Activated naive CD8-positive, alpha-beta T cell (primary cell): ENCODE measurements around the gene C3orf62.

ENCODE experiments used
- H3K27ac Mint-ChIP-seq: one replicate; pipeline ENCODE4 v1.8.0; 2021; ENCODE audit warnings: mixed read lengths
- H3K27me3 Mint-ChIP-seq: one replicate; pipeline ENCODE4 v1.8.0; 2021; ENCODE audit warnings: mixed read lengths
- H3K36me3 Mint-ChIP-seq: one replicate; pipeline ENCODE4 v1.8.0; 2021; ENCODE audit warnings: mixed read lengths
- H3K4me1 Mint-ChIP-seq: one replicate; pipeline ENCODE4 v1.8.0; 2021; ENCODE audit warnings: low read depth, mixed read lengths
- H3K4me3 Mint-ChIP-seq: one replicate; pipeline ENCODE4 v1.8.0; 2021; ENCODE audit warnings: mild to moderate bottlenecking, mixed read lengths
- H3K9me3 Mint-ChIP-seq: one replicate; pipeline ENCODE4 v1.8.0; 2021; ENCODE audit warnings: low read depth, mixed read lengths

Gene C3orf62

DNA sequence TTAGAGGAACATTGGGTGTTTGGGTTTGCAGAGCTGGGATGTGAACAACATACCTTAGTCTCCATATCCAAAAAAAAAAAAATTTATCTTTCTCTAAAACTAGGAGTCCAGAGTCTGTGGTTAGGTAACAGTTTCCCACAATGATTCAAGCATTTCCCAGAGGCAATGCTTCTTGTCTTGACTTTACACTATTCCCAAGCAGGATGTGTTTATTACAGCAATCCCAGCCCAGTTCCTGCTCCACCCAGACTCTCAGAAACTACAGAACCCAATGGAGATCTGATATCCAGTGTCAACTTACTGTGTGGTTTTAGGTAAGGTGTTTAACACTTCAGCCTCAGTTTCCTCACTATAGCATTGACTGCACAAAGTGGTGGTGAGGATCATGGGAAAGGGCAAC lies 2.3 kb upstream of the C3orf62 start:
- no peak overlapping the region for H3K27ac Mint-ChIP-seq
- peaks cover 24% of the 10 kb centered on the region for H3K4me1 Mint-ChIP-seq
- peaks cover 3% of the 10 kb centered on the region for H3K36me3 Mint-ChIP-seq

DNA sequence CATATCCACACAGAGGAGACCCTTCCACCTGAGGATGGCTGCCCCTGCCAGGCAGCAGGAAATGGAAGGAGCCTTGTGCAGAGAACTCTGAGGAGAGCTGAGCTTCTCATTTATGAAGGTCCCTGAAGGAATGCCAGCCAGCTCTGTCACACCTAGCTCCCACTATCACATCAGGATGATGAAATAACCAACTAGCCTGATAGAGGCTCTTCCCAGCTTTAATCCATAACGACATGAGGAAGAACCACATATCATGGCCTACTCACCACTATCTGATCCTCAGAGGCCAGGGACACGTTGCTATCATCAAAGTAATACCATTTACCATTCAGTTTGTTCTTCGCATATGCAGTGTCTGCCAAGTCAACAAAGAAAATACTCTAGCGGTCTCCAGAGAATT lies 1.5 kb upstream of the C3orf62 start:
- no peak overlapping the region for H3K4me3 Mint-ChIP-seq
- peaks cover 3% of the 10 kb centered on the region for H3K36me3 Mint-ChIP-seq

More for the DNA sequence above, 2.3 kb upstream of the C3orf62 start:
- no peaks in the 10 kb centered on the region for H3K27me3 Mint-ChIP-seq
- H3K9me3 Mint-ChIP-seq = no peaks in the 10 kb centered on the region
- H3K4me3 Mint-ChIP-seq = no peak overlapping the region

DNA sequence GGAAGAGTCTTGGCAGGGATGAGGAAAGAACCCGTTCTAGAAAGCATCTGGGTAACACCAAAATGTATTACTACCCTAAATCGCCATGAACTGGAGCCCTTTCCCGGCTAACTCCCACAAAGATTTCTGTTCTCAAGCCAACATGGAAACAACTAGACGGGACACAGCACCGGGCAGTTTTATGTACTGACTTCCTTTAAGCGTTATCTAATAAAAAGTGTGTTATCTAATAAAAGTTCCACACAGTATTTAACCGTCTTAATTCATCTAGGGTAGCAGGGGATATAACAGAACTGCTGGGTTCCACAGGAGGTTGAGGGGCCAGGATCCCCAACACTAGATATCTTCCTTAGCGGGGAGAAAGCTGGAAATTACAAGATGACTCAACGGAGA lies 347 bp upstream of the C3orf62 start:
- Mint-ChIP-seq H3K36me3 (peaks cover 3% of the 10 kb centered on the region), H3K27ac (peak overlapping the region; percentile 86), H3K27me3 (no peaks in the 10 kb centered on the region), H3K9me3 (no peaks in the 10 kb centered on the region), H3K4me1 (peaks cover 31% of the 10 kb centered on the region), H3K4me3 (peak overlapping the region; percentile 80)

More for the DNA sequence above, 1.5 kb upstream of the C3orf62 start:
- H3K27me3 Mint-ChIP-seq = no peaks in the 10 kb centered on the region
- H3K9me3 Mint-ChIP-seq = no peaks in the 10 kb centered on the region
- peak overlapping the region; percentile 67 for H3K27ac Mint-ChIP-seq
- peaks cover 29% of the 10 kb centered on the region for H3K4me1 Mint-ChIP-seq

DNA sequence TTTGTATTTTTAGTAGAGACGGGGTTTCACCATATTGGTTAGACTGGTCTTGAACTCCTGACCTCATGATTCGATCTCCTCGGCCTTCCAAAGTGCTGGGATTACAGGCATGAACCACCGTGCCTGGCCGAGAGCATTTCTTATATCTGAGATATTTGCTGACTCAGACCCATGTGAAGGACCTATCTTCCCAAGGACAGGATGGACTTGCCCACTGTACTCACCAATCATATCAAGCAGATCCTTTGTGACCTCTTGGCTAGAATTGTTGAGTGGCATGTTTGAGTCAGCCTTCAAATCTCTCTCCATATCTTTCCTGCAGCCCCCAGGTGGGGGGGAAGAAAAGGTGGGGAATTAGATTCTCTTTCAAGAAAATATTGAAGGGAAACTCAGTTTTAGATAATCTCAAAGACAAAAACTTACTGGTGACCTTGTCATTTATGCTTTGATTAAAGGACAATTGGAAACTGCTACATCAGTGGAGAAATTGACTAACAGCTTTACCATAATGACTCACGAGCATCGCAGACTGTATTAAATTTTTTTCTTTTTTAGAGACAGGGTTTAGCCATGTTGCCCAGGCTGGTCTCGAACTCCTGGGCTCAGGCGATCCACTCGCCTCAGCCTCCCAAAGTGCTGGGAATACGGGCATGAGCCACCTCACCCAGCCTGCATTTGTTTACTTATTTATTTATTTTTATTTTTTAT lies 3.1 kb downstream of the C3orf62 start:
- Mint-ChIP-seq H3K27ac (peak overlapping the region; percentile 34), H3K27me3 (no peaks in the 10 kb centered on the region), H3K9me3 (no peaks in the 10 kb centered on the region), H3K36me3 (peaks cover 4% of the 10 kb centered on the region), H3K4me3 (no peak overlapping the region), H3K4me1 (peaks cover 31% of the 10 kb centered on the region)

DNA sequence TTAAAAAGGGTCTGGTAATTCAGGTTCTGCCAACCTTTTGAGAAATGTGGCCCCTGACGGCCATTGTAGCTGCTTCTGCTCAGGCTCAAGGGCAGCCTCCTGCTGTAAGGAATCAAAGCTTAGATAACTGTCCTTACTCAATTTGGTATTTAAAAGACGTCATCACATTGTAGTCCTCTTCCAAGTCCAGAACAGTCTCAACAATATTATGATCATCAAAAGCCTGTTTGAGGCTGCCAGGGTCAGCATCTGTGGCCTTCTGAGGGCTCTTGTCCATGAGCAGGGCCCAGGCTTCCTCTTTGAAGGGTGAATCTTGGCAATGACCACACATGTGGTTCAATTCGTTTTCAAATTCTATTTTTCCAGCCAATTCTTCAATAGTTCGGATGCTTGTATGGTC lies 6.0 kb downstream of the C3orf62 start:
- Mint-ChIP-seq H3K27me3 (no peaks in the 10 kb centered on the region), H3K9me3 (no peaks in the 10 kb centered on the region), H3K36me3 (peaks cover 8% of the 10 kb centered on the region), H3K4me1 (peaks cover 12% of the 10 kb centered on the region), H3K27ac (no peak overlapping the region), H3K4me3 (no peak overlapping the region)

DNA sequence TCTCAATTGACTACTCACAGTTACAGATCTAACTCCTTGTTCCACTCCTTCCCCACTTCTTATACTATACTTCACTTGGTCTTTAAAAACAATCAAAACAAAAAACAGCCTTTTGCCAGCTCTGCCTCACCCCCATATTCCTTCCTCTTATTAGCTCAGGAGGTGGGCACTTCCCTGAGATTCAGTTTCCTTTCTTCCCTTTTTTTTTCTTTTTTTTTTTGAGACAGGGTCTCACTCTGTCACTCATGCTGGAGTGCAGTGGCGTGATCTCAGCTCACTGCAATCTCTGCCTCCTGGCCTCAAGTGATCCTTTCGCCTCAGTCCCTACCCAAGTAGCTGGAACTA lies 6.9 kb downstream of the C3orf62 start:
- H3K36me3 Mint-ChIP-seq = peaks cover 11% of the 10 kb centered on the region
- H3K27me3 Mint-ChIP-seq = no peaks in the 10 kb centered on the region
- H3K4me3 Mint-ChIP-seq = no peak overlapping the region
- no peak overlapping the region for H3K27ac Mint-ChIP-seq
- H3K9me3 Mint-ChIP-seq = no peaks in the 10 kb centered on the region
- peaks cover 8% of the 10 kb centered on the region for H3K4me1 Mint-ChIP-seq

DNA sequence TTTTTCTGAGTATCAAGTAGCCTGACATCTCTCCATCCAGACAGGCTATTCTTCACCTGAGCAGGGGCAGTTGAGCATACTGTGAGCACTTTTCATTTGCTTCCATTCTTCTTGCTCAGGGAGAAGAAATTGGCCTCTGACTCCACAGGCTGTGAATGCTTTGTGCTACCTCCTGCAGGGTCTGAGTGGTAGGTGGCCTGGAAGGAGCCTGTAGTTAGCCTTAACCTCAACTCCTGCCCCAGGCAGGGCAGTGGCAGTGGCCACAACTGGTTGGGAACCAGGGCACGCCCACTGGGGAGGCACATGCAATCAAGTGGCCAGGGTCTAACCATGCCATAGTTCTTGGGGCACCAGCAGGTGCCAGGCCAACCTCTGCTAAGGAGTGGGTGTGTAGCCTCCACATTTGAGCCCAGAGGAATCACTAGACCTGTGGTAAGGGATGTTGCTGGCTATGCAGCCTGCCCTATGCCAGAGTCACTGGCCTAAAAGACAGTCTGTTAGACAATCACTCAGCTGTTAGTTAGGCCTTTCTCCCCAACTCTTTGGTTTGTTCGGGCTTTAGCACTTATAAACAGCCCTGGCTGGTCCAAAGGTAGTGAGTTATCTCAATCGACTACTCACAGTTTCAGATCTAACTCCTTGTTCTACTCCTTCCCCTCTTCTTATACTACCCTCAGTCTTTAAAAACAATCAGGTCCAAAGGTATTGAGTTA lies 7.4 kb downstream of the C3orf62 start:
- Mint-ChIP-seq H3K36me3 (peaks cover 11% of the 10 kb centered on the region), H3K27me3 (no peaks in the 10 kb centered on the region), H3K4me3 (no peak overlapping the region), H3K27ac (no peak overlapping the region), H3K9me3 (no peaks in the 10 kb centered on the region), H3K4me1 (peaks cover 8% of the 10 kb centered on the region)

DNA sequence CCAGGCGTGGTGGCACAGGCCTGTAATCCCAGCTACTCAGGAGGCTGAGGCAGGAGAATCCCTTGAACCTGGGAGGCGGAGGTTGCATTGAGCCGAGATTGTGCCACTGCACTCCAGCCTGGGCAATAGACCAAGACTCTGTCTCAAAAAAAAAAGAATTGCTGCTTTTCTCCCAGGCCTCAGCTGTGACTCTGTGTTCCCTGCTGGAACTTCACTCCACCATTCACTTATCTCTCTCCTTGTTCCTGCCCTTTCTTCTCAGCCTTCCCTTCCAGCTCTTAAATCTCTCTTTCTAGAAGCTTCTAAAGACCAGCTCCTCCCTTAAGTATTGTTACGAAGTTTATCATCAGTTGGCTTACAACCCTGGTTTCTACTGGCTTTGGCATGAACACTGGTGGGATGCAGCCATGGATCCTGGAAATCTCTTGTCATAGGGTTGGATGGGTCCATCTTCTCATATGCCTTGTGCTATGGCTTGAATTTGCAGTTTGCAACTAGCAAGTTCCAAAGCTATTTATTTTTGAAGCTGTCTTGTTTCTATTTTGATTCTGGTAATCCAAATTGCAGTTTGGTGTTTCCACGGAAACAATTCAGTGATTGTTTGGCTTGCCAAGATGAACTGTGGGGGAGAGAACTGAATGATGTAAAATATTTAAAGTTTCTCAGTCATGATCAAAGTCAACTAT lies 10.5 kb downstream of the C3orf62 start:
- Mint-ChIP-seq H3K9me3 (no peaks in the 10 kb centered on the region), H3K4me3 (no peak overlapping the region), H3K4me1 (no peaks in the 10 kb centered on the region), H3K27ac (no peak overlapping the region), H3K36me3 (peaks cover 11% of the 10 kb centered on the region), H3K27me3 (no peaks in the 10 kb centered on the region)

DNA sequence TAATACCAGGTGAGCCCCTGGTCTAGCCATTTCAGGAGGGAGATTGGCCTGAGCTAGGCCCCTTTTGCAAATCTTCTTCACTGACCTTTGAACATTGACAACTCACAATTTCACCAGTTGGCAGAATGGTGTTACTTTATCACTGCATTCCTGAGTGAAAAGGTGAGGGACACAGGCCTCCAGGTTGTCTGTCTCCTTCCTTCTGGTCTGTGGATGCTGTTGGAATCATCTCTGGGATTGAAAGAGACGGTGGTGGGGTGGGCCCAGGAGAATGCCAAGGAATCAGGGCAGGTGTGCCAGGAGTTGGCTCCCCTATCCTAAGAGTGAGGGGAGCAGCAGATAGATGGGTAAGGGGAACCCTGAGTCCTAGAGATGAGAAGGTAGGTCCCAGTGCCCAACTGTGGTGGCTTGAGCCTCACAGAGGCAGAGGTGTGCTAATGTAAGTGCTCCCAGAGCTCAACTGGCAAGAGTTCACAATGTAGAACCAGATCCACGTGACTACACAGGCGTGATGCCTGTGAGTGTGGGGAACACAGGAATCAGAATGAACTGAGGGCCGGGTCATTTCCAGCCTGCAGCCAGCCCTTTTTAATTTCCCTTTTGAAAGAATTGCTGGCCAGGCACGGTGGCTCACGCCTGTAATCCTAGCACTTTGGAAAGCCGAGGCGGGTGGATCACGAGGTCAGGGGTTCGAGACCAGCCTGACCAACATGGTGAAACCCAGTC lies 11.2 kb downstream of the C3orf62 start:
- Mint-ChIP-seq H3K27me3 (no peaks in the 10 kb centered on the region), H3K4me1 (no peaks in the 10 kb centered on the region), H3K36me3 (peaks cover 11% of the 10 kb centered on the region), H3K27ac (no peak overlapping the region), H3K9me3 (no peaks in the 10 kb centered on the region), H3K4me3 (no peak overlapping the region)

DNA sequence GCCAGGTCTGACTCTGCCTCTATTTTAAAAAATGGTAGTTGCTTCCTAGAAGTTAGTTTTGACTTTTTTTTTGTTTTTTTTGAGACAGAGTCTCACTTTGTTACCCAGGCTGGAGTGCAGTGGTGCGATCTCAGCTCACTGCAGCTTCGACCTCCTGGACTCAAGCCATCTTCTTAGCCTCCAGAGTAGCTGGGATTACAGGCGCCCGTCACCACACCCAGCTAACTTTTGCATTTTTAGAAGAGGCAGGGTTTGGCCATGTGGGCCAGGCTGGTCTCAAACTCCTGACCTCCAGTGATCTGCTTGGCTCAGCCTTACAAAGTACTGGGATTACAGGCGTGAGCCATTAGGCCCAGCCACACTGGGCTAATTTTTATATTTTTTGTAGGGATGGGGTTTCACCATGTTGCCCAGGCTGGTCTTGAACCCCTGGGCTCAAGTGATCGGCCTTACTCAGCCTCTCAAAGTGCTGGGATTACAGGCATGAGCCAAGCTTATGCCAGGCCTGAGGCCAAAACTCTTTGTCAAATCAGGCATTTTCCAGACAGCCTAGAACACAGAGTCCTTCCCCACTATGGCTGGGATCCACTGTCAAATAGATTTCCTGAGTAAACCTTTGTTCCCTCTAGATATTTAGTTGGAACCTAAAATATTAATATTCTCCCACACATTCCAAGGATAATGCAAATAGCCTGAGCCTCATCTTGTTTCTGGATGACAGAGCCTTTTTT lies 13.7 kb downstream of the C3orf62 start:
- Mint-ChIP-seq H3K27ac (no peak overlapping the region), H3K4me1 (no peaks in the 10 kb centered on the region), H3K27me3 (no peaks in the 10 kb centered on the region), H3K36me3 (peaks cover 5% of the 10 kb centered on the region), H3K9me3 (no peaks in the 10 kb centered on the region), H3K4me3 (no peak overlapping the region)

DNA sequence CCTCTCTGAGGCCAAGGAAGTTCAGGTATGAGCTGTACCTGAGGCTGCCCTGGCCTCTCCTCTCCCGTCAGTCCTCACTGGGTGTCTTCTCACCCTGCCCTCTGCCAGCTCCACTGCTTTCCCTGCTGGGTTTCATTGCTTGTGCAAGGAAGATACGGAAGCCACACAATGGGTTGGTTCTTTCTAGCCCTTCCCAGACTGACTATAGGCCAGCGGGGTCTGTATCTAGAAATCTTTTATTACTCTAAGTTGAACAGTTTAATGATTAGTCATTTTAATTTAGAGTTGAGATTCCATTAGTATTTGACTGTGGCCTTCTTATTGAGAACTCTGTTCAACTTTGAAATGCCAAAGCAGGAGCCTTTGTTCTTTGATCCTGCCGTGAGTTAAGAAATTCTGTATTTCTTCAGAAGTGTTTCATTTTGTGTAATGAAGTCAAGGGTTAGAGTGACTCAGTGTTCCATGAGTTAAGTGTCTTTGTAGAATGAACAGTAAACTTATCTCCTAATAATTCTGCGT lies 16.2 kb downstream of the C3orf62 start:
- Mint-ChIP-seq H3K9me3 (no peaks in the 10 kb centered on the region), H3K4me1 (no peaks in the 10 kb centered on the region), H3K27me3 (no peaks in the 10 kb centered on the region), H3K4me3 (no peak overlapping the region), H3K27ac (no peak overlapping the region), H3K36me3 (peaks cover 2% of the 10 kb centered on the region)

DNA sequence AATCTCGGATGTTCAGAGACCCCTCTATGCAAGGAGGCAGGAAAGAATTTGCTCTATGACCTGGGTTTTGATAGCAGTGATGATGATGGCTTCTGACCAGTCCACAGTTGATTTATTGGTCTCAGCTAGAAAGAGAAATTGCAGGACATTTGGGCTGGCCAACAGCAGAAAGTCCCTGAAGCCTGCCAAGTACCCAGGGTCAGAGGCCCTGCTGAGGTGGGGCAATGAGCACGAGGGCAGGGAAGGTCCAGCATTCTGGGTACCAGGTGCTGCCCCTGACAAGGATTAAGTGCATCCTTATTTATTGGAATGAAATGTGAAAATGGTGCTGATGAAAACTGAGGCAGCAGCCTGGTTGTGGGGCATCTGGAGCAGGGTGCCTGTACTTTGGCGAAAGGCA lies 19.8 kb downstream of the C3orf62 start:
- no peaks in the 10 kb centered on the region for H3K4me1 Mint-ChIP-seq
- no peak overlapping the region for H3K27ac Mint-ChIP-seq
- no peak overlapping the region for H3K4me3 Mint-ChIP-seq
- H3K36me3 Mint-ChIP-seq = no peaks in the 10 kb centered on the region
- H3K9me3 Mint-ChIP-seq = no peaks in the 10 kb centered on the region
- H3K27me3 Mint-ChIP-seq = peaks cover 2% of the 10 kb centered on the region

DNA sequence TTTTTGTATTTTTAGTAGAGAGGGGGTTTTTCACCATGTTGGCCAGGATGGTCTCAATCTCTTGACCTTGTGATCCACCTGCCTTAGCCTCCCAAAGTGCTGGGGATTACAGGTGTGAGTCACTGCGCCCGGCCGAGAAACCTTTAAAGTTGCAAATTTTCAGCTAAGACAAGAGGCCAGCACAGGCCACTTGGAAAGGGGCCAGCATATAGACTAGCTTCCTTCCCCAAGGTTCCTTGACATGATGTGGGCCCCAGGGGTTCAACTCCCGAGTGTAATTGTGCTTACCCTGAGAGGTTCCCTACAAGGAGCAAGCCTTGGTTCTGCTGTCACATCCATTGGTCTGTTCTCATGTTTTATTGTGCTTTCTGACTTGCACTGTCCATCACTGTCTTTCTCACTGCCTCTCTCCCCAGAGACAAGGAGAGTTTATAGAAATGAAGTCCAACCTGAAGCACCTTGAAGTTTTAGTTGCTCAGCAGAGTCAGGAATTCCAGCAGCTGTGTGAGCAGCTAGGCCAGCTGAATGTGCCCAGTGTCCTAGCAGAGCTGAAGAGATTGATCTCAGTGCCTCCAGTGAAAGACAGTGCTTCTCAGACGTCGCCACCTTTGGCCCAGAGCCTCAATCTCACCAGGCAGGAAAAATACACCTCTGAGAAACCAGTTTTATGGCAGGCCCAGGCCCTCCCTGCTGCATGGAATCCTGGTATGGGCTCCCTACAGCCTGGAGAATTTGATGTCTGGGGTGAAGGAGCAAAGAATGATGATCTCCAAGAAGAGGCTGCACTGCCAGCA lies 21.1 kb downstream of the C3orf62 start:
- no peaks in the 10 kb centered on the region for H3K4me1 Mint-ChIP-seq

DNA sequence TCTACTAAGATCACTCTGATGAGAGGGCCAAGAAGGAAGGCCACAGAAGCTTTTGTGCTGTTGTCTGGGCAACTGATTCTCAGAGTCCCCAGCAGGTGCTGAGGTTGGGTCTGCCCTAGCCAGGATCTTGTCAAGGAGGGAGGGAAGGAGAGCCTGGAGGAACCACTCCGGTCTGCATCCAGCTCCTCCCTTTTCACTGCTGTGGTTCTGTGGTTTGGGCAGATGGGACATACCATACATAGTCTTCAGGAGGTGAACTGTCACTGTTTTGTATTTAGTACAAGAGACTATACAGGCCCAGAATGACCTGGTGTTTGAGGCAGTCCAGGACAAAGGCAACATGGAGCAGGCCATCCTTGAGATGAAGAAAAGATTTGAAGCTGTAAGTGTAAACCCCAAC lies 21.9 kb downstream of the C3orf62 start:
- peaks cover 4% of the 10 kb centered on the region for H3K27me3 Mint-ChIP-seq
- H3K36me3 Mint-ChIP-seq = no peaks in the 10 kb centered on the region
- H3K4me3 Mint-ChIP-seq = no peak overlapping the region
- H3K27ac Mint-ChIP-seq = no peak overlapping the region
- H3K9me3 Mint-ChIP-seq = no peaks in the 10 kb centered on the region
- no peaks in the 10 kb centered on the region for H3K4me1 Mint-ChIP-seq

More for the DNA sequence above, 21.1 kb downstream of the C3orf62 start:
- Mint-ChIP-seq H3K4me3 (no peak overlapping the region), H3K9me3 (no peaks in the 10 kb centered on the region), H3K36me3 (no peaks in the 10 kb centered on the region), H3K27me3 (peaks cover 2% of the 10 kb centered on the region), H3K27ac (no peak overlapping the region)
